NCI-H1436 treated with DMSO at 0.1 percent for 48 hours (cell line): ENCODE results near the gene APMAP.

Source experiments
- DNase-seq: peaks from one replicate; lab custom pipeline; 2025; lab: John Stamatoyannopoulos, UW

Gene APMAP

DNA sequence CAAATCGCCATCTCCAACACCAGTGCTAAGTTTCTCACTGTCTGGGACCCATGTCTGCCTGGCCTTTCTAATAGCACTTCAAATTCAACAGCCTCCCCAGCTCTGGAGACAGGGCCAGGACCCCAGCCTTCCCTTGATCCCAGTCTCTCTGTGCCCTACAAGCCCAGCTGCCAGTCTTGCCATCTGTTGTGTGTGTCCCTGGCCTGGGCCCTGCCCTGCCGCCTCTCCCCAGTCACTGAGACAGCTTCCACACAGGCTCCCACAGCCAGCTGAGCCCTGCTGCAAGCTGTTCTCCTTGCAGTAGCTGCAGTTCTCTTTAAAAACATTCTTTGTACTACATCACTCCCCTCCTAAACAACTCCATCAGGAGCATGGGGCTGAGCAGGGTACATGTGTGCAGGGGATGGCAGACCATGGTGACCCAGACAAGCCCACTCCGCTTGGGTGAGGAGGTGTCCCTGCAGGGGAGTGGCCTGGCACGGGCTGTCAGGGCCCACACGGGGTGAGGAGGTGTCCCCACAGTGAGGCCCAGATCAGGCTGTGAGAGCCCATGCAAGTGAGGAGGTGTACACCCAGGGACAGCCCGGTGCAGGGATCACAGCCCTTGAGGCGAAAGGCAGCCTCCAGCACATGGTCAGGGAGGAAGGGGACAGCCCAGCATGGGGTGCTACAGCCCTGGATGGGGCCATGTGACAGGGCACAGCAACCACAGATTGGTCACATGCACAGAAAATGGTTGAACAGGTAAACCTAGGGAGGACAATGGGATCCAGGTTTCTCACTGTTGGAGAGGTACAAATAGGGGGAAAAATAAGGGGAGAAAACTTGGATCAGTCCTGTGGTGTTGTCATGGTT lies 27.3 kb downstream of the APMAP start:
- no peak for DNase-seq

DNA sequence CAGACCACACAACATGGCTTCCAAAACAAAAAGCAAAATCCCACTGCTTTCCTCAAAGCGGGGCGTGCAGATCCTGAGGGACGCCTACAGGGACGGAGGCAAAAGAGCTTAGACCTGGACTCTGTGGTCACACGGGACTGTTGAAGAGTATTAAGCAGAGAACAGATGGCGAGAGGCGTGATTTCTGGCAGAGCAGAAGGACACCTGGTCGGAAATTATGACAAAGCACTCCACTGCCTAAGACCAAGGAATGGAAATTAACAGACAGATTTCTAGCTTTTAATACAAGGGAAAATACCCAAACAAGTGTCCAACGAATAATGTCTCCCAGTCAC lies 28.1 kb downstream of the APMAP start:
- DNase-seq, result no peak

DNA sequence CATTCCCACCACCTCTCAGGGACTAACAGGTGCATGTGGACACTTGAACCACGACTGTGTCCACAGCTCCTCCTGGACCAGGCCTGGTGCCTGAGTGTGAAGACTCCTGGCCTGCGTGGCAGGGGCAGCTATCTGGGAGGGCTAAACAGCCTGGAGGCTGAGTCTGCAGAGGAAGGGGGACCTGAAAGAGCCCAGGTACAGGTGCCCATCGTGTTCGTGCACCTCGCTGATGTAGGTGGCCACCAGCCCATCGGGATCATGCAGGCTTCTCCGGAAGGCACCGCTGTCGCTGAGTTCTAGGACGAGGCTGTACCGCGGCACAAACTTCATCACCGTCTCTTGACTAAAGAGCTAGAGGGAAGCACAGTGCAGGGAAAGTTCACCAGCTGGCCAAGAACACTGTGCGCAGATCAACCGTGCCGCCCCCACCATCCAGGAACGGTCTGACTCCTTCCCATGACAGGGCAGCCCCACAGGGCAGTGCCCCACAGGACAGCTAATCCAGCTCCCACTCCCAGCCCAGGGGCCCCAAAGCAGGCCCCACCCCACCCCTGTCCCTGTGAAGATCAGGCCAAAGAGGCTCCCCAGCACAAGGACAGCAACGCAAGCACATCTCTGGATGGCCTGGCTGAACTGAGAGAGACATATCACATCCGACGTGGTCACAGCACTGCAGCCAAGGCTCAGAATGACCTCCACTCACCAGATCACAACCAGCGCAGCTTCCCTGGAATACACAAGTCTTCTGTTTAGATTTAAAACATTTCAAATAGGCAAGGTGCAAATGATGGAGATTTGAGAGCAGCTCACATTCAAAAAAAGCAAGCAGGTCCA lies 28.7 kb downstream of the APMAP start:
- no peak for DNase-seq

DNA sequence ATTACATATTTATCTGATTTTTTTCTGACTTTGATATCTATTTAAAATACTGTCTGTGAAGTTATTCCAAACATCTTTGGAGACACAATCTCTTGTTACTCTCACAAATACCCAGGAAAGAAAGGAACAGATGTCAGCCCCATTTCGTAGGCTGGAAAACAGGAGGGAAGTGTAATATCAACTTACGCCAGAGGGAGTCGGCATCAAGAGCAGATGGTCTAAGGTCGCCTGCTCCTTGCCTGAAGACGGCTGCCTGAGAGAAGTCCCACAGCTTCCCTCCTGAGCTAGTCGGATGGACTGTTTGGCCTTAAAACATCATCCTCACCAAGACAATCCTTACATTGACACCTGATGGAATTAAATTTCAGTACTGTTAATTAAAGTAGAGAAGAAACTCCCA lies 30.0 kb downstream of the APMAP start:
- DNase-seq, result no peak

DNA sequence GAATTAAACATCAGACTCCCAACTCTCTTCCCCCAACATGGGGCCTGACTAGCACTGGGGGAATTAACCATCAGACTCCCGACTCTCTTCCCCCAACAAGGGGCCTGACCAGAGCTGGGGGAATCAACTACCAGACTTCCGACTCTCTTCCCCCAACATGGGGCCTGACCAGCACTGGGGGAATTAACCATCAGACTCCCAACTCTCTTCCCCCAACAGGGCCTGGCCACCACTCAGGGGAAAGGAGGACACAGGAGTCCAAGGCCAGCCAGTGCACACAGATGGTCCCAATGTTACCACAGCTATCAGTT lies 30.4 kb downstream of the APMAP start:
- DNase-seq, result no peak

DNA sequence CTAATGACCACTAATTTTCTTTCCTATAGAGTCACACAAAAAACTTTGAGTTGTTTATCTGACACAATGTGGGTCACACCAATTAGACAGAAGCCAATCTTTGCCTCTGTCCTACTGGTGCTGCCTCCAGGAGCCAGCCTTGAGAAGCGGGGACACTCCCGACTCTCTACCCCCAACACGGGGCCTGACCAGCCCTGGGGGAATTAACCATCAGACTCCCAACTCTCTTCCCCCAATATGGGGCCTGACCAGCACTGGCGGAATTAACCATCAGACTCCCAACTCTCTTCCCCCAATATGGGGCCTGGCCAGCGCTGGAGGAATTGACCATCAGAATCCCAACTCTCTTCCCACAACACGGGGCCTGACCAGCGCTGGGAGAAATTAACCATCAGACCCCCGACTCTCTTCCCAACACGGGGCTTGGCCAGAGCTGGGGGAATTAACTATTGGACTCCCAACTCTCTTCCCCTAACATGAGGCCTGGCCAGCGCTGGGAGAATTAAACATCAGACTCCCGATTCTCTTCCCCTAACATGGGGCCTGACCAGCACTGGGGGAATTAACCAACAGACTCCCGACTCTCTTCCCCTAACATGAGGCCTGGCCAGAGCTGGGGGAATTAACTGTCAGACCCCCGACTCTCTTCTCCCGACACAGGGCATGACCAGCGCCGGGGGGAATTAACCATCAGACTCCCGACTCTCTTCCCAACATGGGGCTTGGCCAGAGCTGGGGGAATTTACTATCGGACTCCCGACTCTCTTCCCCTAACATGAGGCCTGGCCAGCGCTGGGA lies 31.0 kb downstream of the APMAP start:
- DNase-seq, result no peak

DNA sequence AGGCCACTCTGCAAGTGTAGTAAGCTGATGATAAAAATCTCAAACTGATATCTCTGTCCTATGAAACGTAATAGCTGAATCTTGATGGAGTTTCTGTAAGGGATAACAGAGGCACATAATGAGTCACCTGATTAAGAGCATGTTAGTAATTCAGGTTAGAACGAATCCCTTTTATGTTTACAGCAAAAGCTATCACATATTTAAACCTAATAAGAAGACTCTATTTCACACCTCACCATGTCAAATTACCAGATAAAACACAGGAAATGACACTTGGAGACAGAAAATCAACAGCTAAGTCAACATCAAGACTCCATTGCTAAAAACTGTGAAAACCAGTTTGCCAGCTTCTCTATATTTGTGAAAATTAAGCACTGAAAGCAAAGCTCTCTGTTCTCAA lies 31.7 kb downstream of the APMAP start:
- DNase-seq, result no peak

DNA sequence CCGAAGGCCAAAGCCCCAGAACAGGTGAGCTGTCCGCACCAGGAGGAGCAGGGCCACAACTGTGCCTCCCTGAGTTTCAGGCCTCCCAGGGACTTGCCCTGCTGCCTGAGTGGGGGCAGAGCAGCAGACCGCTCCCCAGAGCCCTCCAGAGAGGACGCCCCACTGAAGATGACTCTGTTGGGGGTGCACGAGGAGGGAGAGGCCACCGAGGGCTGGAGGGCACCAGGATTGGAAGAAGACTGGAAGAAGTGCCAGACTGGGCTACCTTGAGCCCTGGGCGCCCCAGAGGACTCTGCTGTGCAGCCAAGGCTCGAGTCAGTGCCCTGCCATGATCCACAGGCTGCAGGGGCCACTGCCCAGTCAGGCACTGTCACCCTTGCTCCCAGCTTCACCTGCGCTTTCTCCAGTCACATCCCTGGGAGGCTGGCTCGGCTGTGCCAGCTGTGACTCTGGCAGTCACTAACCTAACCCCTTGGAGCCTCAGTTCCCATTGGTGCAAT lies 32.2 kb downstream of the APMAP start:
- no peak for DNase-seq

DNA sequence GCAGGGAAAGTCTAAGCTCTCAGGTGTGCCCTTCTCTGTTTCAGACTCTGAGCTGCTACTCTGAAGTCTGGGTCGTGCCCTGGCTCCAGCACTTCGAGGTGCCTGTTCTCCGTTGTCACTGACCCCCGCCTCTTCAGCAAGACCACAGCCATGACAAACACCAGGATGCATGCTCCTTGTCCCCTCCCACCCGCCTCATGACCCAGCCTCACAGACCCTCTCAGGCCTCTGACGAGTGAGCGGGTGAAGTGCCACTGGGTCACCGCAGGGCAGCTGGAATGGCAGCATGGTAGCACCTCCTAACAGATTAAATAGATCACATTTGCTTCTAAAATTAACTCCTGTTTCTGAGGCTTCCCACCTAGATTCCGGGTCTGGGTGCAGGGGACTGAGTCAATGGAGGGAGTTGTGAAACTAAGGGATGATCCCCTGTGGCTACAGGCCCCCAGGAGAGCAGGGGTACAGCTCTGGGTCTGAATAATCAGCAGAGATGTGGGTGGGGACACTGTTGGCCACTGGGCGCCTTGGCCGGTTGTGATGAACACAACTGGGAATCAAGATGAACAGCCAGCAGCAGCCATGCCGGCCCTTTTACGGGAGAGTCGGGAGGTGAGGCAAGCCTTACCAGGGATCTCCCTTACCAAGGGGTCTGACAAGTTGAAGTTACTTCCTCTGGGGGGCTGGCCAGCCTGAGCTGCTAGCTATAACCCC lies 32.8 kb downstream of the APMAP start:
- no peak for DNase-seq

DNA sequence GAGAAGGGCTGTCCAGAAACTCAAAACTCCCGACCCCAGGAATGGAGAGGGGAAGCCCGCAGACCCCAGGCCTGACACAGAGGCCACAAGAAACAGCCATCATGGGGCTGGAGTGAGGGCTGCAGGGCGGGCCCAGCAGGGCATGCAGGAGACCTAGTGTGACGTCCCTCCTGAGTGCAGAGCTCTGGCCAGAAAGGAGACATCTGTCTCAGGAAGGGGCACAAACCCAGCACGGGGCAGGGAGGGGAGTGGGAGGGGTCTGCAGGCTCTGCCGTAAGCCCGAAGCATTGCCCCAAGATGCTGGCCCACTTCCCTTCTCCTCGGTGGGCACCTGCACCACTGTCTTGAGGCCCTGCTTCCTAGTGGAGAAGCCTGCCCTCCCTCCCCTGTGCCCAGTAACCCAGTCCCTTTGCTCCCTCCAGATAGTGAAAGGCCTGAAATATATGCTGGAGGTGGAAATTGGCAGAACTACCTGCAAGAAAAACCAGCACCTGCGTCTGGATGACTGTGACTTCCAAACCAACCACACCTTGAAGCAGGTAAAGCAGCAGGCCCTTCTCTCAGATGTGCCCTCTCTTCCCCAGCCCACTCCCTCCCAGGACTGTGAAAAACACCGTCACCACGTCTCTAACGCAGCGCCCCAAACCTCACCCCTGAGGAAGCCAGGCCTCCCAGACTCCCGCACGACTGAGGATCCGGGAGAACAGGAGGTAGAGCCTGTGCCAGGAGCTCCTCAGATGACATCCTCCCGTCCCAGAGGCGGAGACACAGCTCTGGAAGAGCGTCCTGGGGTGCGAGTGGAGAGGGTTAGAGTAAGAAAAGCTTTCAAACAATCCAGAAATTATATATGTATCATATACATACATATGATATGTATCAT lies 33.8 kb downstream of the APMAP start:
- DNase-seq, result no peak

DNA sequence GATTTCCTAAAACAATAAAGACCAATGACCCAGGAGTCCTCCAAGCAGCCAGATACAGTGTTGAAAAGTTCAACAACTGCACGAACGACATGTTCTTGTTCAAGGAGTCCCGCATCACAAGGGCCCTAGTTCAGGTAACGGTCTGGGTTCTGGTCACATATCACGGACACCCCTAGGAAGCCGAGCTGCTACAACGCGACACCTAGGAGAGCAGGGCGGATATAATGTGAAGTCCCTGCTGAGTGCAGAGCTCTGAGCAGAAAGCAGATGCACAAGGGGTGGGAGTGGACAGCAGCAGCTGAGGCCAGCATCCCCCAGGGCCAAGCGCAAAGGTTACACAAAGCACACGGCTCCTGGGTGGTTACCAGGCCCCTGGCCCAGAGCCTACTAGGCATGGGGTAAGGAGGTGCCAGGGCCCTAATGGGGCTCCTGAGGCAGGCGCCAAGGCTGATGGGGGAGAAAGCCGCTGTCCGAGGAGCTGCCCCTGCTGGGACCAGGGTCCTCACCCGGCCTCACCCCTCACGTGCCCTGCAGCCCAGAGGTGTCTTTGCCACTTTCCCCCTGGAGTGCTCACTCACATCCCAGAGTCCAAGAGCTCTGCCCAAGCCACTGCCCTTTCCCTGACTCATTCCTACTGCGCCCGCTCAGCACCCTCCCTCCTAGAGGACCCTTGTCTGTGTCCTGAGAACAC lies 35.1 kb downstream of the APMAP start:
- no peak for DNase-seq

DNA sequence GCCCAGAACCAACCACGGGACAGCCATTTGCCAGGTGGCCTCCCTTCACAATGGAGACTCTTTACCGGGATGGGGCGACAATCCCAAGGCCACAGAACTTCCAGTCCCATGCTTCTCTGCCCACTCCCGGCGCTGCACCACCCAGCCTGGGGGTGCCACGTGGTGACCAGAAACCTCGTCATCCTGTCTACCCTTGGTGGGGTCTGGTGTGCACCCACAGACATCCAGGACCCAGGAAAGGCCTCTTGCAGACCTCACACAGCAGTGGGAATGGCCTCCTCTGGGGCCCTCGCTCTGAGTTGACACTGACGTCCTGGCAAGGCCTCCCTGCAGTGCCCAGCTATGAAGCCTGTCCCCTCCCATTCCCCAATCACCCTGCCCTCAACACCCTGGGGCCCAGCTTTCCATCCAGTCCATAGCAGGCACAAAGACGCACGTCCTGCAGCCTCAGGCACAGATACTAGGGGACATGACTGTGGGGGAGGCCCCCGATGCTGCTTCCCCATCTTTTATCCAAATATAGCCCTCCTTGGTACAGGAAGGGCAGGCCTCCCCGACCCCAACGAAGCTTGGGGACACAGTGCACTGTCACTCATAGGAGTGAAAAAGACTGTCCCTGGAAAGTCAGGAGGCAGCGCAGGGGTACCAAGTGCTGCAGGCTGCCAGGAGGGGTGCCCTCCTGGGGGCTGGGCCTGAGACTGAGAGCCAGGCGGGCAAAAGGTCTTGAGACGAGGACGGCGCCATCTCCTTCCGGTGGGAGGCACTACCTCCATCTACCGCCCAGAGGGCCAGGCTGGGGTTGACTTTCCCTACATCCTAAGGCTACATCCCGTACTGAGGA lies 36.3 kb downstream of the APMAP start:
- no peak for DNase-seq

DNA sequence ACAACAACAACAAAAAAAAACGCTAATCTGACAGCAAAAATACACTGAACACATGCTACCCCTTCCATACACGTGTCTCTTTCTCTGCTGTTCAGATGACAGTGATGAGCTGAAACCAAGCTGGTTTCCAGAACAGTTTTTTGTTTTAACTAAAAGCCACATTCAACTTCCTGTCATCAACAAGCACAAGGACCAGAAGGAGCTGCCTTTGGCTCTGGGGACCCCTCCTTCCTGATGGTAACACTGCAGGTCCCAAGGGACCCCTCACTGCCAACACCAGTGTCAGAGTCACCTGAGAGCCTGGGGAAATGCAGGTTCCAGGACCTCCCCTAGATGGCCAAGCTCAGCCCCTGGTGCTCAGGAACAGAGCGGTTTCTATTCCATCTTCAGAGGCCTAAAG lies 37.5 kb downstream of the APMAP start:
- no peak for DNase-seq

DNA sequence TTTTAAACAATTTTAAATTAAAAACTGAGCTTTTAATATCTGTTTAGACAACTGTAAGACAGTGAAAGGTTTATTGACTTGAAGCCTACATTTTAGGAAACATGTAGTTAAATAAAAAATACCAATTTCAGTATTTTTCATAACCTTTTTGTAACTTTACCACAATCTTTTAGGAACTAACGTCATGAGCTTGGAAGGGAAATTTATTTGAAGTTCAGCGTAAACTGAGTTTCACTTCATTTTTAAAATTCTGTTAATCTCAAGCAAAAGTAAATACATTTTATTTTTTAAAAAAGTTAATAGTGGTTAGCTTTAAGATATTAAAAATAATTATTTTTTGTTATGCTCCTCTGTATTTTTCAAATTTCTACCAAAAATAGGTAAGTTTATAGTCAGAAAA lies 38.0 kb downstream of the APMAP start:
- DNase-seq, result no peak

DNA sequence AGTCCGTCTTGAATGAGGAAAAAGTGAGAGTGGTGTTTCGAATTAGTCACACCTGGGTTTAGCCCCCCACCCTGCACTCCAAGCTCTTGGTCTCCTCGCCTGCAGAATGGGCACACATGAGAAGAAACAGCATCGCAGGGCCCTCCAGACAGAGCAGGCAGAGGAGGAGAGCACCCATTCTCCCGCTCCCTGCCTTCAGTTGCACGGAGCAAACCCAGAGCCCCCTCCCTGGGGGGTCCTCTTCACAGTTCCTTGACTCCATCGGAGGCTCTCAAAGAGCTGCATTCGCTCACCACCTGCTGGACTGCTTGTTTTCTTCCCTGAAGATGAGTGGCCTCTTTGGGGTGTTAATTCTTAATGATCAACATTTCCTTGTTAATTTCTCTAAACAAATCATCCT lies 38.4 kb downstream of the APMAP start:
- DNase-seq, result no peak

DNA sequence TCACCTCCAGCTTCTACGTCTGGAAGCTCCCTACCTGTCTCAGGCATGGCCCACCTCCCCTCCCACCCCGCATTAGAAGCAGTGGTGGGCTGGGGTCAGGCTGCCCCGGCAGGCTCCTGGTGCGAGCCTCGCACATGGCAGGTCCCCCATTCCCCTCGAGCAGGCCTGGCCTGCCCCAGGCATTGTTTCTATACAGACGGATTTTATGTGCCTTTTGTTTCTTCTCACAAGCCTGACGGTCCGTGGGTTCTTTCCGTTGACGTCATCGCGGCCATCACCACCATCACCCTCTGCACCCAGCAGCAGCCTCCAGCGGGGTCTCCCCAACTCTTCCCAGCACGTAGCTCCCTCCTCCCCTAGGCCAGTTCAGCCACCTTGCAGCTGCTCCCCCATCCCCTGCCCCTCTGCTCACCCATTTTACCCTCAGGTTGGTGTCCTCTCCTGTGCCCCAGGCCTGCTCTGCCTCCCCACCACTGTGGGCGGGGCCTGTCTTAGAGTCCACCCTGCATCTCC lies 38.9 kb downstream of the APMAP start:
- no peak for DNase-seq

DNA sequence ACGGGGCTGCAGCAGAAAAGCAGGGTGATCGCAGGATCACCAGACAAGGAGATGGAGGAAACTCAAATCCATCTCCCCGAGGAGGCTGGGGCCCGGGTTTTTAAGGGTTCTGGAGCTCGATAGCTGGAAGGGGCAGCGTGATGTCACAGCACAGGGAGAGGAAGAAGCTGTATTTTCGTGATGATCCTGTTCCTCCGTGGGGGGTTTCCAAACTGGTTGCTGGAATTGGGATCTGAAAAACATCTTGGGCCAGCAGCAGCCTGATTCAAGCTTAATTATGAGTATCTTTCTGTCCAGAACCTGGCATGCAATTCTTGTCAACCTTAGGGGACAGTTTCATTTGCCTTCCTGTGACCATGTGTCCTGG lies 39.4 kb downstream of the APMAP start:
- no peak for DNase-seq

DNA sequence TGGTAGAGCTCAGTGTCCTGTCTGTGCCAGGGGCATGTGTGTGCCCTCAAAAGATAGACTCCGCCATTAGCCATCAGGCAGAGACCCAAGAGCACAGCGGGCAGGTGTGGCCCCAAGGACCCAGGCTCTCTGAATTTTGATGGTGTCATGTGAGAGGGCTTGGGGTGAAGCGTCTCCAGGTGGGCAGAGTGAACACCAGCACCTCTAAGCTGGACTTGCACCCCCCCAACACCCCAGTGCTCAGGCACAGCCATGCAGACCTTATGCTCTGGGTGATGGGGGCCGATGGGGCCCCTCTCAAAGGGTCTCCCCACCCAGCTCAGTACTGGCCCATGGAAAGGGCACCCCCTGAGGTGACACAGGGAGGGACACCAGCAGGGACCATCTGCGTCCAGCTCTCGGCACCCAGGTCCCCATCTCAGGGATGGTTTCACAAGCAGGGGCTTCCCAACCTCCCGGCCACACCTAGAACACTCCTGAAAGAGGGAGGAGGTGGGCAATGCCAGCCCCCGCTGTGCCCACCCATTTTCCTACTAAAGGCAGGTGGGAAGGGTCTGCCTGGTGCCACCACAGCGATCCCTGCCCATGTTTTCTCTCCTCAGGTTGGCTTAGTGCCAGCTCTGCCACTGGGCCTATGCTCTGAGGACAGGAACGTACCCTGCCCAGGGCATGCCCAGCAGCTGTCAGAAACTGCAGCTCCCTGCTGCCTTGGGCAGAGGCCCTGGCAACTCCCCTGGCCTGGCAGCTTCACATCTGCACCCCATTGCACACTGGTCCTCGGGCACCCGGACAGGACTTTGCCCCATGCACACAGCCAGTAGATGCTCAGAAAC lies 40.0 kb downstream of the APMAP start:
- no peak for DNase-seq
